Adrenal gland (tissue), 12 donors: ENCODE data around the gene PKNOX2. TPM values are rescaled to one million over a fixed set of nuclear protein-coding genes. Genes with fewer than 3 reads are reported as not detected.

ENCODE experiments used
- DNase-seq, 7 donors: peaks; one replicate each; pipeline ENCODE4 v3.0.0-alpha.2; 2019 to 2020
- H3K27ac ChIP-seq, 5 donors: fragments of 200-600 bp; sonication (generic) in 4 of 5; 1 replicate in 3 of 5; 2 replicates in 2 of 5; pipeline versions ENCODE4 v1.5.1 to v1.8.0; 2016 to 2020; ENCODE audit warnings: mild to moderate bottlenecking in 1 of 5
- H3K27me3 ChIP-seq: fragments of 200-600 bp; 2 replicates; pipeline ENCODE4 v1.8.0; 2021
- H3K36me3 ChIP-seq, 2 donors: fragments of 200-600 bp; replicated peaks in 1 of 2; 1 replicate in 1 of 2; 2 replicates in 1 of 2; pipeline versions ENCODE4 v1.5.1 to v1.8.0; 2018 to 2022
- H3K4me1 ChIP-seq, 2 donors: fragments of 200-600 bp; replicated peaks in 1 of 2; 1 replicate in 1 of 2; 2 replicates in 1 of 2; pipeline versions ENCODE4 v1.5.1 to v1.8.0; 2018 to 2021
- H3K4me3 ChIP-seq, 4 donors: fragments of 200-600 bp; sonication (generic) in 3 of 4; one replicate each; pipeline ENCODE4 v1.5.1; 2016 to 2018
- H3K9me3 ChIP-seq, 3 donors: fragments of 200-600 bp; sonication (generic) in 1 of 3; replicated peaks in 1 of 3; 1 replicate in 2 of 3; 2 replicates in 1 of 3; pipeline versions ENCODE4 v1.5.1 to v1.8.0; 2016 to 2021
- CTCF ChIP-seq, 6 experiments: fragments of 450-650 bp in 4 of 6; fragments of 200-600 bp in 2 of 6; sonication (generic) in 1 of 6; IDR thresholded peaks; 1 replicate in 5 of 6; 2 replicates in 1 of 6; pipeline versions ENCODE4 v1.5.1 to v1.8.0; 2016 to 2021; ENCODE audit warnings: antibody characterized with exemption in 6 of 6, mild to moderate bottlenecking in 2 of 6, moderate library complexity in 1 of 6
- POLR2A ChIP-seq, 2 donors: fragments of 450-650 bp; IDR thresholded peaks; one replicate each; pipeline ENCODE4 v1.6.1; 2017; ENCODE audit warnings: antibody characterized with exemption in 2 of 2, mild to moderate bottlenecking in 2 of 2, moderate library complexity in 1 of 2
- WGBS, 4 donors: extraction: QIAGEN DNeasy Blood & Tissue Kit in 2 of 4; methylation state at CpG; one replicate each; pipeline versions ENCODE4 v1.1.5 to v1.1.7; 2013 to 2017; 5-methylcytosine and 5-hydroxymethylcytosine counted together
- intact Hi-C, 2 donors: fragments of 100-400 bp; cut with DNase I; formaldehyde crosslinking; loops; one replicate each; pipeline versions ENCODE4 v1.14.1 to v1.15.0; 2022 to 2023
- polyA plus RNA-seq, 3 donors: library from polyadenylated mRNA; stranded (reverse); fragments of 200-250 nt in 2 of 3; fragments of 350-450 nt in 1 of 3; fragmentation: Illumina TruSeq in 1 of 3; extraction: RNeasy Lipid Tissue Mini Kit (QIAGEN cat#74804) in 1 of 3; gene quantifications; one replicate each; pipeline ENCODE4 v1.2.3, GENCODE V29; 2013 to 2014
- total RNA-seq, 9 donors: library from RNA; depleted of rRNA in 4 of 9; stranded (reverse); fragments of >200 nt in 4 of 9; fragments of 120-200 nt in 1 of 9; fragmentation: NEBNext Ultra II Directional in 1 of 9; extraction: Animal tissue kit (Norgen Biotek cat#: 25700) in 1 of 9; gene quantifications; one replicate each; pipeline versions ENCODE4 v1.1.0 to v1.2.4, GENCODE V29; 2013 to 2023
- donor health status: healthy with polysubstance abuse.
- donor health status: Bipolar disorder and iron deficiency.
- donor health status: DM: yes; HTN: yes; CAD: no.
- donor health status: DM: no; HTN: no; CAD: no.
- donor health status: DM: no; HTN: no; CAD: no.
- donor health status: DM: yes; HTN: yes; CAD: no.

PKNOX2 gene
- total and polyA plus RNA-seq, 12 donors: 1.2 to 34.7 (median 3.1) TPM

- H3K27me3 ChIP-seq: no peaks in the 10 kb centered on the region
- no peaks in the 10 kb centered on the region for H3K36me3 ChIP-seq
- H3K9me3 ChIP-seq: no peaks in the 10 kb centered on the region
- no peak overlapping the region for H3K4me3 ChIP-seq
- DNase-seq: no peak
- H3K27ac ChIP-seq: peak overlapping the region in 2 of 5 donors; percentile 72 to 82
- intact Hi-C loops: no loop called here
- peaks cover 0 to 19% of the 10 kb centered on the region in 2 donors for H3K4me1 ChIP-seq
- WGBS, 4 donors: 65 to 71% (median 68%) methylated on average over 9 of the region's 9 CpGs
- TF ChIP-seq CTCF (IDR thresholded peaks at IDR 0.05) (no peak), POLR2A (IDR thresholded peaks at IDR 0.05) (no peak)
These were observed 3.6 kb downstream of the PKNOX2 start for GRCh38 chr11:125167954-125168835.

GRCh38 chr11:125168918-125169456, 4.4 kb downstream of the PKNOX2 start:
- H3K4me1 ChIP-seq: peaks cover 0 to 19% of the 10 kb centered on the region in 2 donors
- no peaks in the 10 kb centered on the region for H3K27me3 ChIP-seq
- no peak overlapping the region for H3K4me3 ChIP-seq
- peak overlapping the region in 2 of 5 donors; percentile 72 to 82 for H3K27ac ChIP-seq
- no peaks in the 10 kb centered on the region for H3K9me3 ChIP-seq
- intact Hi-C loops: no loop called here
- DNase-seq: no peak
- TF ChIP-seq POLR2A (IDR thresholded peaks at IDR 0.05) (no peak), CTCF (IDR thresholded peaks at IDR 0.05) (no peak)
- no peaks in the 10 kb centered on the region for H3K36me3 ChIP-seq
- 61 to 65% (median 62%) methylated on average over 14 of the region's 14 CpGs for WGBS, 4 donors

GRCh38 chr11:125170001-125170509, 5.5 kb downstream of the PKNOX2 start:
- Histone ChIP-seq H3K36me3 (no peaks in the 10 kb centered on the region), H3K27me3 (no peaks in the 10 kb centered on the region), H3K4me1 (peaks cover 0 to 16% of the 10 kb centered on the region in 2 donors), H3K4me3 (no peak overlapping the region), H3K9me3 (no peaks in the 10 kb centered on the region), H3K27ac (peak overlapping the region in 2 of 5 donors; percentile 59 to 78)
- intact Hi-C loops: no loop called here
- DNase-seq: no peak
- no peak for TF ChIP-seq CTCF (IDR thresholded peaks at IDR 0.05)
- TF ChIP-seq POLR2A (IDR thresholded peaks at IDR 0.05): no peak
- WGBS, 4 donors: 70 to 79% (median 74%) methylated on average over 8 to 9 of the region's 9 CpGs

- WGBS, 4 donors: 56 to 68% (median 63%) methylated on average over 9 to 12 of the region's 12 CpGs
- peak overlapping the region in 2 of 5 donors; percentile 59 to 78 for H3K27ac ChIP-seq
- no peaks in the 10 kb centered on the region for H3K27me3 ChIP-seq
- H3K4me3 ChIP-seq: no peak overlapping the region
- H3K36me3 ChIP-seq: no peaks in the 10 kb centered on the region
- TF ChIP-seq POLR2A (IDR thresholded peaks at IDR 0.05) (peak in 1 of 2 donors; percentile 21), CTCF (IDR thresholded peaks at IDR 0.05) (no peak)
- peaks cover 0 to 16% of the 10 kb centered on the region in 2 donors for H3K4me1 ChIP-seq
- H3K9me3 ChIP-seq: no peaks in the 10 kb centered on the region
- intact Hi-C loops: no loop called here
- DNase-seq: peak in 4 of 7 donors; percentile 19 to 63 (median 44)
These were observed 6.0 kb downstream of the PKNOX2 start for GRCh38 chr11:125170510-125171031.
